Right renal pelvis (tissue), 4 donors: Measurements from ENCODE around the gene FGFBP3. TPM values are rescaled to one million over a fixed set of nuclear protein-coding genes. Genes with fewer than 3 reads are reported as not detected.
"Not testable (repeated sequence)": the region's sequence is repeated elsewhere in the genome, so short reads cannot be mapped to it uniquely, and the experiment has no call there.

ENCODE experiments used
- DNase-seq, 4 donors: peaks; one replicate each; pipeline ENCODE4 v3.0.0-alpha.2; 2013; ENCODE audit warnings: low read depth in 4 of 4, low spot score in 3 of 4, missing footprints in 1 of 4
- polyA plus RNA-seq, 4 donors: library from polyadenylated mRNA; unstranded; fragments of 120-200 nt; gene quantifications; one replicate each; pipeline ENCODE4 v1.2.1, GENCODE V29; 2013; ENCODE audit not compliant: insufficient read length in 4 of 4

Gene FGFBP3
- polyA plus RNA-seq, 4 donors: 2.9 to 3.9 (median 3.1) TPM

GRCh38 chr10:91907033-91907594 is 2.2 kb downstream of the FGFBP3 start:
- DNase-seq: no peak

- no peak for DNase-seq
These were observed 7.3 kb downstream of the FGFBP3 start for GRCh38 chr10:91901784-91902677.

GRCh38 chr10:91897421-91897820 is 11.9 kb downstream of the FGFBP3 start:
- DNase-seq: no peak

GRCh38 chr10:91896212-91896756 is 13.0 kb downstream of the FGFBP3 start:
- no peak for DNase-seq

GRCh38 chr10:91894261-91894685 is 15.0 kb downstream of the FGFBP3 start:
- not testable (repeated sequence) for DNase-seq

GRCh38 chr10:91893051-91893450 is 16.2 kb downstream of the FGFBP3 start:
- no peak for DNase-seq

- no peak for DNase-seq
These were observed 17.9 kb downstream of the FGFBP3 start for GRCh38 chr10:91891125-91892001.

- DNase-seq: peak in 2 of 4 donors; percentile 34 to 49
These were observed 21.8 kb downstream of the FGFBP3 start for GRCh38 chr10:91887272-91888076.

- peak in 1 of 4 donors; percentile 38 for DNase-seq
These were observed 22.4 kb downstream of the FGFBP3 start for GRCh38 chr10:91886954-91887271.

- DNase-seq: no peak
These were observed 23.8 kb downstream of the FGFBP3 start for GRCh38 chr10:91885362-91886079.

- DNase-seq: no peak
These were observed 24.8 kb downstream of the FGFBP3 start for GRCh38 chr10:91884536-91884935.

GRCh38 chr10:91883549-91884444 is 25.5 kb downstream of the FGFBP3 start:
- DNase-seq: peak in 1 of 4 donors; percentile 28

GRCh38 chr10:91880310-91880709 is 29.0 kb downstream of the FGFBP3 start:
- DNase-seq: no peak

GRCh38 chr10:91879515-91880170 is 29.6 kb downstream of the FGFBP3 start:
- no peak for DNase-seq

- no peak for DNase-seq
These were observed 33.5 kb downstream of the FGFBP3 start for GRCh38 chr10:91875779-91876178.

- DNase-seq: no peak
These were observed 34.1 kb downstream of the FGFBP3 start for GRCh38 chr10:91875156-91875555.

- no peak for DNase-seq
These were observed 43.7 kb downstream of the FGFBP3 start for GRCh38 chr10:91865562-91866081.

- DNase-seq: no peak
These were observed 44.5 kb downstream of the FGFBP3 start for GRCh38 chr10:91864744-91865143.
